Measurements from ENCODE around the gene OR52H1. TPM values are rescaled to one million over a fixed set of nuclear protein-coding genes. Genes with fewer than 3 reads are reported as not detected.

The OR52H1 gene
- total RNA-seq, 4 donors from 2014 or later = 0.48 to 1.8 TPM; not detected in 2

- no peak for ATAC-seq (ENCODE audit: low FRiP score)
- no peak for TF ChIP-seq CTCF (IDR thresholded peaks at IDR 0.05)
- no peak for DNase-seq (ENCODE audit: low spot score)
Measured at GRCh38 chr11:5556596-5557188, 8.4 kb upstream of the OR52H1 start.

GRCh38 chr11:5553343-5553742 is 5.0 kb upstream of the OR52H1 start:
- DNase-seq (ENCODE audit: low spot score) (no peak), ATAC-seq (ENCODE audit: low FRiP score) (no peak)
- no peak for TF ChIP-seq CTCF (IDR thresholded peaks at IDR 0.05)

DNA sequence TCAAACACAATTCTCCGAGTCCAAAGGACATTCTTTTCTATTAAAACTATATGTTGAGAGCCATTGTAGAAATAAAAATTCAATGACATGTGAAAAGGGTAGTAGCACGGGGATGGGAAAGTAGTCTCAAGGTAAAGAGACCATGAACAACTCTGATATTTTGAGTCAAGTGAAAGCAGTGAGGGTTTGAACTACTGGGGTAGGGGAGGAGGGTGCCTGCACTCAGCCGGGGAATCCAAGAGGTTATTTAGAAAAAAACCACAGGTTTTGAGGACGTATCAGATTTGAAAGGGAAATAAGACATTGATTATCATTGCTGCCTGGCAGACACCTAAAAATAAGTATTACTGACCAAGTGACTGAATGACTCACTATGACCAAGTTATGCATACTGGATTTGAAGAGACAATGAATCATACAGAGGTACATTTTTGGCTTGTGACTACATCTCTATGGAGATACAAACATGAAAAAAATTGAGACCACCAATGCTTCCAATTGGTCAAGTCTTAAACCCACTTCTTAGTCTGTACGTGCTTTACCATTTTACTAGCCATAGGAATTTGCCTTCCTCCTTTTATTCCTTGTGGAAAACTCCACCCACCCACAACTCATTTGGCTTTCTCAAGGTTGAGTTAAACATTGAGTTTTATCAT is 2.2 kb upstream of the OR52H1 start:
- ATAC-seq (ENCODE audit: low FRiP score) (no peak), DNase-seq (ENCODE audit: low spot score) (no peak)
- TF ChIP-seq CTCF (IDR thresholded peaks at IDR 0.05) = no peak

DNA sequence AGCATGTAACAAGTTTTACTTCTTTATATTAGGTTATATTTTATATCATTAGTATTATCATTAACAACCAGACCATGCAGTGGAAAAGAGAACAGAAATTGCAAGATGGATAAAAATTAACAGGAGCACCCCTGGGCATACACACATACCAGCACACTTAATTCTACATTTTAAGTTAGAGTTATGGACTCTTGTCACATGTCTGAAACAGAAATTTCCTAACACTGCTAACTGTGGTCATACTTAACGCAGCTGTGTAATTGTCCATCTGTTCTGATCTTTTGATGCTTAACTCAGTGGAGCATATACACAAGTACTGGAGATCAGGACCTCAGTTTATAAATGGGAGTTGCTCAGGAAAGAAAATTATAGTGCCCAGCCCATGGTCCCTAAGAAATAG is 358 bp downstream of the OR52H1 start:
- TF ChIP-seq CTCF (IDR thresholded peaks at IDR 0.05) = no peak
- no peak for DNase-seq (ENCODE audit: low spot score)
- no peak for ATAC-seq (ENCODE audit: low FRiP score)

GRCh38 chr11:5546457-5546856 is 1.9 kb downstream of the OR52H1 start:
- no peak for TF ChIP-seq CTCF (IDR thresholded peaks at IDR 0.05)
- no peak for DNase-seq (ENCODE audit: low spot score)

GRCh38 chr11:5541427-5541826 is 6.9 kb downstream of the OR52H1 start:
- no peak for TF ChIP-seq CTCF (IDR thresholded peaks at IDR 0.05)
- ATAC-seq (ENCODE audit: low FRiP score) (no peak), DNase-seq (ENCODE audit: low spot score) (no peak)

More at GRCh38 chr11:5546457-5546856, 1.9 kb downstream of the OR52H1 start:
- ATAC-seq (ENCODE audit: low FRiP score) = no peak

GRCh38 chr11:5536482-5536881 is 11.9 kb downstream of the OR52H1 start:
- DNase-seq (ENCODE audit: low spot score) = no peak
- TF ChIP-seq CTCF (IDR thresholded peaks at IDR 0.05) = no peak
- no peak for ATAC-seq (ENCODE audit: low FRiP score)
